Fibroblast of skin of right quadriceps (primary cell): Measurements from ENCODE around the gene SLC47A2.

Experiments used
- DNase-seq: peaks from one replicate; pipeline ENCODE4 v3.0.0-alpha.2; 2013

SLC47A2 gene

GRCh38 chr17:19726631-19727376 lies 10.4 kb upstream of the SLC47A2 start:
- DNase-seq, result no peak

DNA sequence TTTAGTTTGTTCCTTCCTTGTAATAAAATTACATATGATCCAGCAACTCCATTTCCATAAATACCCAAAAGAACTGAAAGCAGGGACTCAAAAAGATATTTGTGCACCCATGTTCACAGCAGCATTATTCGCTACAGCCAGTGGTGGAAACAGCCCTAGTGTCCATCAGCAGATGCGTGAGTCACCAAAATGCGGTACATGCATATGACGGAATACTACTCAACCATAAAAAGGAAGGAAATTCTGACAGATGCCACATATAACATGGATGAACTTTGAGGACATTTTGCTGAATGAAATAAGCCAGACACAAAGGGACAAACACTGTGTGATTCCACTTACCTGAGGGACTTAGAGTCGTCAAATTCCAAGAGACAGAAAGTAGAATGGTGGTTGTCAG lies 9.1 kb upstream of the SLC47A2 start:
- DNase-seq, result no peak

DNA sequence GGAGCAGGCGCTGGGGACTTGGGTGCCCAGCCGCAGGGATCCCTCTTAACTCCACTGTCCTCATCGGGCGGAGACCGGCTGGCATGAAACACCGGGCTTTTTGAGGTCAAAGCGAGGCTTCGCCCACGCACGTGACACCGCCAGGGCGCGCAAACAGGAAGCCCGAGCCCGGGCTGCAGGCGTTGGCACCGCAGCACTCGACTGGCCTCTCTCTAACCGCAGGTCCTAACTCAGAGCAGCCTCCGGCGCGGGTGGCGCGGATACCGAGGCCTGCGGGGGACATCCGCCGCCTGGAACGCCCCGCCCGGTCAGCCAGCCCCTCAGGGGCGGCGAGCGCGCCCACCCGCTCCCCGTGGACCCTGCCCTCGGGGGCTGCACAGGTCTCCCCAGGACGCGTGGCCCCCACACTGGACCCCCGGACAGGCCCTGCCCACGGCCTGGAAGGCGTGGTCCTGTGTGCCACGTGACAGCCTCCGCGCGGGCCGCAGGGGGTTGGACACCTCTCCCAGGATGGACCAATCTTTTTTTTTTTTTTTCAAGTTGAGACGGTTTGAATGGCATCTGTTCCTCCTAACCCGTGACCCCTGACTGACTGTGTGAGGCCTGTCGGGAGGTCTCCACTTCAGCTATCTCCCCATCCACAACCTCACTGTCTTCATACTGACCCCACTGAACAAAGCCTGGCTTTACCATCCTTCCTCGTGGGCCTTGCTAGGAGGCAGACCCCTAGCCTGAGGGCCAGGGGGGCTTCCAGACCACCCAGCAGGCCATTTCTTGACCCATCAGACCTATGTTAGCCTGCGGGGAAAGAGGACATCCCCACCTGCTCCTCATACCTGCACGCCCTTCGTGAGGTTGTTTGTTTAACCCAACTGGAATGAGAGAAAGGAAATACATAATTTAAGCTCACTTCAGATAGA lies 8.4 kb upstream of the SLC47A2 start:
- no peak for DNase-seq

DNA sequence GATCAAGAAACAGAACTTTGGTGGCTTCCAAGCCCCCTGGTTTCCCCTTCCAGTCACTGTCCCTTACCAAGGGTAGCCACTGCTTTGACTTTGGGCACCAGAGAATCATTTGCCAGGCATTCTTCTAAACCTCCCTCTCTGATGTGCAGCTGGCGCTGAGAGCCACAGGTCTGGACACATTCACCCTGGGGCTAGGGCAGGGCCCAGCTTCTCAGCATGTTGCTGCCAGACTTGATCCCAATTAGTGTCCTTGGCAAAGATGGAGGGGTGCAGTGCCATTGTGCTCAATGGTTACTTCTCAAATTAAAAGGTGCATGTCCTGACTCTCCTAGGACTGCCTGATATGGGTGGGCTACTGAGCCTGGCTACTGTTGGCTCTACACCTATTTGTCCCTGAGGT lies 7.6 kb upstream of the SLC47A2 start:
- DNase-seq, result no peak

DNA sequence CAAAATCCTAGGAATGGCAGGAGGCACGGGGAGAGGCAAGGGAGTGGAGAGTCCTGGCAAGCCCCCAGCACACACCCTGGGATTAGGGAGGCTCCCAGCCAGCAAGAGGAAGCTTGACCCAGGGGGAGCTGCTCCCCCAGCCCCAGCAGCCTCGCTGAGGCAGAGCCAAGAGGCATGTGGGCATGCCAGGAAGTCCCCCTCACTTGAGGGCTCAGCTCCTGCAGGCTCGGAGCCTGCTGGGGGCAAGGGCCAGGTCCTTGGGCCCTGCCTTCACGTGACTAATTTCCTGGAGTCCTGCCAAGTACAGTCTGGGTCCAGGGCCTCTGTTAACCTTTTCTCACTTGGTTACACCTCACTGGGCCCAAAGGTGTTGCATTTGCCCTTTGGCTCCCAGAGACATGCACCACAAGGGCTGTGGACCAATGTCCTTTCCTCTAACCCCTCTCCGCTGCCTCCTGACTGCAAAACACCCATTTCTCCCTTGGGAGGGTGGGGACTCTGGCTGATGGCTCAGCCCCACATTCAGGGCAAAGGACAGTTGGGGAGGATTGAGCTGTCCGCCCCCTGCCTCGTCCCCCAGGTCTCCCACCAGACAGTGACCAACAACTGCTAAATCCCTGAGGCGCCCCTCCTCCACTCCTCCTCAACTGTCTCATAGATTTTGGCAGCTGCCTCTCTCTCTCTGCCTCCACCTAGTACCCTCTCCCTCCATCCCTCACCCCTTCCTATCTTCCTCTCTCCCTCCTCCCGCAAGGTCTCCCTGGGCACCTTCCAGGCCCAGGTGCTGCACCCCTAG lies 4.4 kb upstream of the SLC47A2 start:
- DNase-seq, result no peak

- no peak for DNase-seq
Observed at GRCh38 chr17:19720210-19720475, 3.8 kb upstream of the SLC47A2 start.

GRCh38 chr17:19719355-19720209 lies 3.2 kb upstream of the SLC47A2 start:
- no peak for DNase-seq

GRCh38 chr17:19718613-19719354 lies 2.4 kb upstream of the SLC47A2 start:
- DNase-seq, result no peak

DNA sequence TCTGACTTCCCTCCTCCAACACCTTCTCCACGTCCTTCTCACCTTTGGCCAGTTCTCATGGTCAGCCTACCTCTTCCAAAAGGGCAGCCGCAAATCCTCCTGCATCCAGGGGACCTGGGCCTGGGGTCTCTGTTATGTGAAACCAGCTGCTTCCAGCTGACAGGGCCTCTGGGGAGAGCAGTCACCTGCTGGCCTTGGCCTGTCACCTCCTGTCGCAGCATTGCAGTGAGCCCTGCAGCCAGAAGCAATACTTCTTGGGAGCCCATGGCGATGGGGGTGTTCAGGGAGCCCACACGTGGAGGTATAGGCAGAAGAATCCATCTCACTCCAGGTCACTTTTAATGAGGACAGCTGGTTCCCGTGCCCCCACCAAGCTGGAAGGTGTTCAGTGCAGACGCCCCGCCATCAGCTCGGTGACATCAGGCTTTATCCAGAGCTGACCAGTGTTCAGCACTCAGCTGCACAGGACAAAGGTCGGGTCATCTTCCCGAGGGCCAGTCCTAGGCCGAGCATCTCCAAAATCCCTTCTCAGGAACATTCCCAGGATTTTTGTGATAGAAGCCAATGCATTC lies 1.7 kb upstream of the SLC47A2 start:
- no peak for DNase-seq

DNA sequence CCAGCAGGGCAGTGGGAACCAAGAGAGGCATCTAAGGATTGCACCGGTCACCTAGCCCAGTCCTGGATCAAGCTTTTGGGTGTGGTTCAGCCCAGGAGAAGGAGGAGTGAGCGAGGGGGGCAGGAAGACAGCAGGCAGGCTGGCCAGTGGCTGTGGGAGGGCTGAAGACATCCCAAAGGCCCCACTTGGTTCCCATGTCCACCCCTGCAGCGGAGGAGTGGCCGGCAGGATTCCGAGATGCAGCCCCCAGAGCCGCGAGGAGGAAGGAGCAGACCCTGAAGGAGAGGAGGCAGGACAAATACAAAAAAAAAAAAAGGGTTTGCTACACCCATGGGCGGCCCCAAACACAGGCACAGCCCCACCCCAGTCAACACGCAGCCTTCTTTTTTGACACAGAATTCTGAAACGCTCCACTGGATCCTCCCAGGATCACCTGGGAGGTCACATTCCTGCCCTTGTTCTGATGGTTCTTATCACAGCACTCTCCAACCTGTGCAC lies 1.1 kb upstream of the SLC47A2 start:
- no peak for DNase-seq

GRCh38 chr17:19717031-19717360 lies 612 bp upstream of the SLC47A2 start:
- DNase-seq, result no peak

DNA sequence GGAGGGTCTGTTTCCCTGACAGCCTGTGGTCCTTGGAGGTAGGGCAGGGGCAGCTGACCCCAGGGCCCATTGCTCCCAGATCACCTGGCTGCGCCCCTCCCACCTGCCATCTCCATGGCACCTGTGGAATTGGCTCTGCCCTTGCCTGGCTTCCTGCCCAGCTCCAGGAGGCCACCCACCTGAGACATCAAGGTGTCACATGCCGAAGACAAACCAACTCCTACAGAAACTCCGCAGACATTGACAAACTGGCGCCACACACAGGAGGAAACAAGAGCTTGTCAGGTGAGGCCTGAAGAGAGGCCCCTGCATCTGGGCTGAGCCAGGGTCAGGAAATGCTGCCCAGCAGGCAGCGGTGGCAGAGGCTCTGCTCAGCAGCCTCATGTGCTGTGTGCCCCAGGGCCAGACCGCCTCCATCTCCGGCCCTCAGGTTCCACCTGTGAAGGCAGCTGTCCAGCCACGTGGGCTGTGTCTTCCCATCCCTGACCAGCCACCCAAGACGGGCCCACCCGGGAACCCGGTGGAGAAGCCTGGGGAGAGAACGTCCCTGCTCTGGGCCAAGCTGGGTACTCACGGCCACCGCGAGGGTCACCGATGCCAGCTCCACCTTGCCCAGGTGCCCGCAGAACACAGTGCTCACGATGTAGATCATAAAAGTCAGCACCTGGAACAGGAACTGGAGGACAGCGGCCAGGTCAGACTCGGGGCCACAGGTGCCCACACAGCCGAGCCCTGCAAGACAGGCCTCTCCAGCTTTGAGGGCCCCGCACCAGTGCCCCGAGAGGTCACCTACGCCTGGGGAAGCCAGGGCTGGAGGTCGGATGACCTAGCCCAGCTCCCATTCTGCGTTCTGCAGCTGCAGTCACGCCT lies 1.6 kb downstream of the SLC47A2 start:
- DNase-seq, result no peak

DNA sequence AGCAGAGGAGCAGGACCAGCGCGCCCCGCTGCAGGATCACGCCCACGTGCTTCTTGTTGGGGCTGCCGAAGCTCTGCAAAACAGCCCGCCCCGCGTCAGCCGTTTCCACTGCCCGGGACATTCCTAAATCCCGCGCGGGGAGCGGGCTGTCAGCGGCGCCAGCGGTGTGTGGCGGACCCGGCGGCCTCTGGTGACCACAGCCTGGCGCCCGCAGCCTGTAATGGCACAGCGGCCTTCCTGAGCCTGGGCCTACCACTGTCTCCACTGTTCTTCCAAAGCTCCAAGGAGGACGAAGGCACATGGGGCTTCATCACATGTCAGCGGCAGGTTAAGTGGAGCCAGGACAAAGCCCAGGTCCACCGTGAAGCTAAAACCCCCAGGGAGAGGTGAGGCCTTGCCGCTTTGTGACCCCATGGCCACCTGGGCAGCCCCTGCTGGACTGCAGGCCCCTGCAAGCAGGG lies 2.5 kb downstream of the SLC47A2 start:
- DNase-seq, result no peak

DNA sequence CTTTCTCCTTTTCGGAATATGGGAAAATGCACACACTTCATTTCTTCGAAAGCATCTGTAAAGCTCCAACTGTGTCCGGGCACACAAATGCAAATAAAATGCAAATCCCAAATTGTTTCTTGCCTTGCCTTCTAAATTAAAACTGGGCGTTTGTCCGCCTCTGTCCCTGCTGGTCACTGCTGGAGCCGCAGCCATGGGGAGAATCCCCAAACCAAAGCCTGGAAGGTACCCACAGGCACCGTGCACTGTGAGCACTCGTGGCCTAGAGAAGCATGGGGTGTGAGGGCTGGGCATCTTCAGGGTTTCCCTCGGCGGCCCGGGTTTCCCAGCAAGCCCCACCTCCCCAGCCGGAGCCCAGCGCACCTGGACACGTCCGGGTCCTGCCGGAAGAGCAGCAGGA lies 2.9 kb downstream of the SLC47A2 start:
- no peak for DNase-seq

GRCh38 chr17:19712436-19713004 lies 3.9 kb downstream of the SLC47A2 start:
- DNase-seq, result no peak

DNA sequence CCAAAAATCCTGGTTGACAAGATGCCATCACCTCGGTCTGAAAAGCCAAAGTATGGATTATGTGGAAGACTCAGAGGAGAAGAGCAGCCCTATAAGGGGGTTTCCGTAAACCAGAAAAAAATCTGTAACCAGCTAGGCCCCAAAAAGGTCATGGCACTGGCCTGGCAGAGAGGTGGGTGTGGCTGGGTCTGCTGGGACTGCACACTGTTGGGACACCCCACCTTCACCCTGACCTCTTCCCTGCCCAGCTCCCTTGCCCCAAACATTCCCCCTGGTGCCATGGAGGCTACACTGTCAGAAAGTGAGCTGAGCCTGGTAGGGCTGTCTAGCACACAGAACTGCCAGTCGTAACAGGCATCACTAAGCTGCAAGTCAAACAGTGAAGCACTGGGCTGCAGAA lies 6.5 kb downstream of the SLC47A2 start:
- DNase-seq, result no peak

GRCh38 chr17:19708431-19709175 lies 7.8 kb downstream of the SLC47A2 start:
- DNase-seq, result no peak

DNA sequence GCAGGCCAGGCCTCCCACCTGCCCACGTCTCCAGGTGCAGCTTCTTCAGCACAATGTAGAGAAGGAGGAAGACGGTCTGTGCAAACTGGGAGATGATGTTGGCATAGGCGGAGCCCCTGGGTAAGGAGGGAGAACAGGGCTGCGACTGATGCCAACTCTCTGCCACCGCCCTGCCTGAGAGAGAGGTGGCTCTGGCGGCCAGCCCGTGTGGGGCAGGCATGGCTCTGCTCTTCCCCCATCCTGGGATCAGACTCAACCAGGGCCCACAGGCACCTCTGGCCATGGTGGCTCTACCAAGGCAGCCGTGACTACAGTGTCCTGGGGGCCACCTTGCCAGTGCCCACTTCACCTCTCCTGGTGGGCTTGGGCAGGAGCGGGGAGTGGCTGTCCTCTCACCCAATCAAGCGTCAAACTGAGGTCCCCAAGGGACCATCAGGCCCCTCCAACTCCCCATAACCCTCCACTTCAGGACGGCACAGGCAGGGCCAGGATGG lies 8.6 kb downstream of the SLC47A2 start:
- DNase-seq, result no peak
